GM21576 (cell line): ENCODE measurements around the gene MRPS17.
"Not testable (repeated sequence)": the region's sequence is repeated elsewhere in the genome, so short reads cannot be mapped to it uniquely, and the experiment has no call there.

Experiments used
- ATAC-seq: cut with Tn5 transposase; IDR thresholded peaks from one replicate; pipeline ENCODE4 v1.9.1; 2021; ENCODE audit warnings: mild to moderate bottlenecking, moderate library complexity; ENCODE audit not compliant: unreplicated experiment

The MRPS17 gene

DNA sequence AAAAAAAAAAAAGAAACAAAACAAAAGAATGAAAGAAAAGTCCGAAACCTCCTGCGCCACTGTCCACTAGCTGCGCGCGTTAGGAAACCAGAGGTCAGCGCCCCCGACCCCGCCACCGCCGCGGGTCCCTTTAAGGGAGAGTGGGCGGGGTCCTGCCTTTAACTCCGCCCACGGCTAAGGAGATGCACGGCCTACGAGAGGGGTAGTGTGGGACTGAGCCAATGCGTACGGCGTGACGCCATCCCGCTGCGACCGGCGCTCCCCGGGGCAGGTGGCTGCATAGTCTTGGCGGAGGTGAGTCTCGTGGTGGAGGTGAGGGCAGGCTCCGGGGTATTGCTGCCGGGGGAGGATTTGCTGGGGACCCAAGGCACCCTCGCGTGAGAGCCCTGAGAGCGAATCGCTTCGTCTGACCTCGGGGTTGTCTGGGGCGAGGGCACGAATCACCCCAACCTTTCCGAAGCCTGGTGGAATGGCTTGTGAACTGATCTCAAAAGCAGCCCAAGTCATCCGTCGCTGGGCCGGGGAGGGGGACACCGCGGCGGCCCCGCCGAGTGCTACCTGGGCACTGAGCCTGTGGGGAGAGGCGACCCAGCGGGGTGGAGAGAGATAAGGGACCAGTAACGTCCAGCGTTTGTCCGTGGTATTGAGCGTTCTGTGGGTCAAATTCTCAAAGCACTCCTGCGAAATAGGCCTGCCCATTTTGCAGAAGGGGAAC is at the start of gene MRPS17:
TSS of gene MRPS17 (plus strand) at position 241 of the 715 bp plus-strand sequence. CDS start 1,319 bp downstream, outside the sequence.
- peak; percentile 100 for ATAC-seq

- peak; percentile 97 for ATAC-seq
Measured at GRCh38 chr7:55903985-55904759, 47.5 kb upstream of the MRPS17 start.

DNA sequence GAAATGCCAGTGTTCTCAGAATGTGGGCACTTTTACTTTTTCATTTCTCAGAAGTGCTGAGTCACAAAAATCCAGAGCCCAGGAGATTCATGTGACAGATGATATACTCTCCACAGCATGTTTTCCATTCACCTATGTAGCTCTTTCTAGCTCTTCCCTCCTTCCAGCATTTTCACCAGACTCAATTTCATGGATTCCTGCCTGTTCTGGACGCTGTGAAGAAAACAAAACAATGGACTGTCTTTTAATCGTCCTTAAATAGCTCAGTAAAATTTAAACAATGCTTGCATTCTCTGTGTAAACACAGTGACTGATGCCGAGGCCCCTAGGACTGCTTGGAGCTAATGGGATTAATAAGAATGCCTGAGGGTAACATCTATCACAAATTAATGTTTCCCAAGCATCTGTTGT is 38.9 kb upstream of the MRPS17 start:
- no peak for ATAC-seq

DNA sequence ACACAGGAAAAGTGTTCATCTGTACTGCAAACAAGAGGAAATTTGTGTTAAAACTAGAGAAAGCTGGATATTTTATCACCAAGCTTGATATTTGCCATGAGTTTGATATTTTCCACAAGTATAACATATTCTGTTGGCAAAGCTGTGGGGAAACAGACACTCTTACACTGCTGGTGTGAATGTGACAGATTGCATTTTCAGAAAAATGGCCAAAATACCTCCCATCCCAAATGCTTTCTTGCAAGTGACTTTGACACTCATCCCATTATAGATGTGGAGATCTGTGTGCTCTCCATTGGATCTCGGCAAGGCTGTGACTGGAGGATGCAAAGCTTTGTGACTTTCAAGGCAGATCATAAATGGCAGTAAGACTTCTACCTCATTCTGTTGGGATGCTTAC is 33.9 kb upstream of the MRPS17 start:
- no peak for ATAC-seq

- ATAC-seq = no peak
Measured at GRCh38 chr7:55928006-55928767, 23.5 kb upstream of the MRPS17 start.

DNA sequence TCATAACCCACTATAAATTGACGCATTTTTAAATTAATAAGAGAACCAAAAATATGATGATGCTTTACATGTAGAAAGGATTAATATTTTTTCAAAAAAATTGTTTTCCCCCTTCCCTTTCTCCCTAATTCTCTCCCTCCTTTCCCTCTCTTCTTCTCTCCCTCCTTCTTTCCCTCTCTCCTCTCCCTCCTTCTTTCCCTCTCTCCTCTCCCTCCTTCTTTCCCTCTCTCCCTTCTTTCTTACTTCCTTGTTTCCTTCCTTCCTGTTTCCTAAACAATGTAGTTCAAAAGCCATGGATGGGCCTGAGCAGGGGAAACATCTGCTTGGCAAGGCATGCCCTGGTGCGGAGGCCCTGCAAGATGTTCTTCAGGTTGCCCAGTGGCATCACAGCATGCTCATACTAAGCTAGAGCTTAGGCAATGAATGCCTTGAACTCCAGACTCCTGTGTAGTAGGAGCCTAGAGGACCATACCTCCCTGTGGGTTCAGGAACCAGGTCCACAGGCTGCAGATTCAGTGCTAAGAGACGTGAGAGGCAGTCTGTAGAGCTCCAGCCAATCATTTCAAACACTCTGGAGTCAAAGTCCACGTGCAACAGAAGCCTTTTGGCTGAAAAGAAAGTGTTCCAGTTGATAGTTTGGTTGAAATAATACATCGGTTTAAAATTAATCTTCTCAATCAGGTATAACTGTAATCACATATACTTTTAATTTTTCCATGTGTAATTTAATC is 20.1 kb upstream of the MRPS17 start:
- ATAC-seq = no peak

DNA sequence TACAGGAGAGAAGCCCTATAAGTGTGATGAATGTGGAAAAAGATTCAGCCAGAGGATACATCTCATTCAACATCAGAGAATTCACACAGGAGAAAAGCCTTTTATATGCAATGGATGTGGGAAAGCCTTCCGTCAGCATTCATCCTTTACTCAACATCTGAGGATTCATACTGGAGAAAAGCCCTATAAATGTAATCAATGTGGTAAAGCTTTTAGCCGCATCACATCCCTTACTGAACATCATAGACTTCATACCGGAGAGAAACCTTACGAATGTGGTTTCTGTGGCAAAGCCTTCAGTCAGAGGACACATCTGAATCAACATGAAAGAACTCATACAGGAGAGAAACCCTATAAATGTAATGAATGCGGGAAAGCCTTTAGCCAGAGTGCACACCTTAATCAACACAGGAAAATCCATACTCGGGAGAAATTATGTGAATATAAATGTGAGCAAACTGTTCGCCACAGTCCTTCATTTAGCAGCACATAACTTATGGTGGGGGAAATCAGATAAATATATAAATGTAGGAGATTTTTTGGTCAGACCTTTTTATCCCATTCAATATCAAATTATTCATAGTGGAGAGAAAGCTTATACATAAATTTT is 12.1 kb upstream of the MRPS17 start:
- ATAC-seq = no peak

GRCh38 chr7:55946545-55946944 is 5.1 kb upstream of the MRPS17 start:
- no peak for ATAC-seq

GRCh38 chr7:55952352-55952671 is 635 bp downstream of the MRPS17 start:
- not testable (repeated sequence) for ATAC-seq

DNA sequence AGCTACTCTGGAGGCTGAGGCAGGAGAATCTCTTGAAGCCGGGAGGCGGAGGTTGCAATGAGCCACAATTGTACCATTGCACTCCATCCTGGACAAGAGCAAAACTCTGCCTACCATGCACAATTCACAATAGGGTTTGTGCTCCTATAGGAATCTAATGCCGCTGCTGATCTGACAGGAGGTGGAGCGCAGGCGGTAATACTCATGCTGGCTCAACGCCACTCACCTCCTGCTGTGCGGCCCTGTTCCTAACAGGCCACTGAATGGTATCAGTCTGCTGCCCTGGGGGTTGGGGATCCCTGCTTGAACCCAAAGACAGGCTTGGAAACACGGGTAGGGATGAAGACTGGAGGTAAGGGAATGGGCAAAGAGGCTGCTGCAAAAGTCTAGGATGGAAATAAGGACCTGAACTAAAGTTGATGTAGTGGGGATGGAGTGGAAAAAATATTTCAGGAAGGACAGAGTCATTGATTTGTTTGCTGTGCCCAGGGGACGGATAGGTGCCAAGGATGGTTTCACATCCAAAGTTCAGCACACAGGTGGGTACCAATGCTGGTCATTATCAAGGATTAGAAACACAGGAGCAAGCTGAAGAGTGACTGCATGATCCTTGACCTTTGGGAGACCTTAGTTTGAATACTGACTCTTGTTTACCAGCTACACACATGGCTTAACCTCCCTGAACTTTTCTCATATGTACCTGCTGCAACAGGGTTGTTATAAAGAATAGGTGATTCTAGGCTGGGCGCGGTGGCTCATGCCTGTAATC is 2.2 kb downstream of the MRPS17 start:
- ATAC-seq = no peak

DNA sequence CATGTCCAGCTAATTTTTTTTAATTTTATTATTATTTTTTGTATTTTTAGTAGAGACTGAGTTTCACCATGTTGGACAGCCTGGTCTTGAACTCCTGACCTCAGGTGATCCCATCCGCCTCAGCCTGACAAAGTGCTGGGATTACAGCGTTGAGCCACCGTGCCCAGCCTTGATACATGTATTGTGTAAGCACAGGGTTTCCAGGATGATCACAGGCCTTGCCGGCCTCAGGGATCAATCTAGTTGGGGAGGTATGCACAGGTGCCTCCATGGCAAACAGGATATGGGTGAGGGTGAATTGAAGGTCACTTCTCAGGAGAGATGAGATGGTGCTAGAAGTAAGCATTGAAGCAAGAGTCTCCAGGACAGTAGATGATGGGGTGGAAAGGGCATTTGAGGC is 5.5 kb downstream of the MRPS17 start:
- no peak for ATAC-seq

DNA sequence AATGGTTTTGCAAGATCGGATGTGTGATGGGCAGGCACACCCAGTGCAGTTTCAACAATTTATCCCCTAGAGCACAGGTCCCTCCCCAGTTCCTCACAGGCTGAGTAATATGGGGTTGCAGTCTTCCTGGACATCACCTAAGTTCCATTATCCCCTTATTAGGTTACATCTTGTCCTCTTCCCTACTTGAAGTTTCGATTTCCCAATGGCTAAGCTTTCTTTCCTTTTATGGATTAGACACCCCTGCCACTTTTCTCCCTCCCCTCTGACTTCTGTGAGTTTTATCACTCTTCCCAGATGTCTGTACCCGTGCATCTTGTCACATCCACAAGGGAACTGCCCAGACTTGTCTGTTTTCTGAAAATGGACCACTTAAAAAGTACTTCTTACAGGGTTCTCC is 10.3 kb downstream of the MRPS17 start:
- ATAC-seq = no peak

GRCh38 chr7:55963584-55964168 is 12.0 kb downstream of the MRPS17 start:
- ATAC-seq = no peak

DNA sequence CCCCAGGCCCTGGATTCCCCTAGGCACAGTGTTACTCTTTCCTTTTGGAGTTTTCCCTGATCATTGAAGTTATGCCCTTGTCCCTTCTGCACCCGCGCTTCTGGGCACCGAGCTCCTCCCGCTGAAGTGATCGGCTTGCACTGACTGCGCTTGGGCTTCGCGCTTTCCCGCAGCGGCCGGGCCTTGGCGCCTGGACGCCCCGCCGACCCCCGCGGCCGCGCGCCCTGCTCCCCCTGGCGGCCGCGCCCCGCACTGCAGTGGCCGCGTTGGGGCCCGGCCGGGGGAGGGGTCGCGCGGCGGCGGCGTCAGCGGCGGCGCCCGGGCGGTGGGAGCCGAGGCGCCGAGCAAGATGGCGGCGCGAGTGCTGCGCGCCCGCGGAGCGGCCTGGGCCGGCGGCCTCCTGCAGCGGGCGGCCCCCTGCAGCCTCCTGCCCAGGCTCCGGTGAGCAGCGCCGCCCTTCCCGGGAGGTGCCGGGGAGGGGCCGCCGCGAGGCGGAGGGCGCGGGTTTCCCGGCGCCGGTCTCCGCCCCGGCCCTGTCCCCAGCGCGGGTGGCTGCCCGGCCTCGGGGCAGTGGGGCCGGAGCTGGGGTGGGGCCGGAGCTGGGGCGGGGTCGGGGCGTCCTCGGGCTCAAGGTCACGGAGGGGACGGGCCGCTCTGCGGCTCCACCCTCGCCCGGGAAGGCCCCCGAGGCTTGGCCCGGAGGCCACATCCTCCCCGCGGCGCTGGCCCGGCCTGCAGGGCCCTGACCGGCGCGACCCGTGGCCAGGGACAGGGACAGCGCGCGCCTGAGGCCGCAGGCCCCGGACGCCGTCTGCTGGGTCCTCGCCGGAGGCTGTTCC is 12.8 kb downstream of the MRPS17 start, which contains the start of gene NIPSNAP2:
TSS of gene NIPSNAP2 (plus strand) at position 325 of the 839 bp plus-strand sequence. CDS start at position 350, 25 bp downstream.
- ATAC-seq = peak; percentile 72

- ATAC-seq = no peak
Measured at GRCh38 chr7:55965100-55965470, 13.4 kb downstream of the MRPS17 start.

DNA sequence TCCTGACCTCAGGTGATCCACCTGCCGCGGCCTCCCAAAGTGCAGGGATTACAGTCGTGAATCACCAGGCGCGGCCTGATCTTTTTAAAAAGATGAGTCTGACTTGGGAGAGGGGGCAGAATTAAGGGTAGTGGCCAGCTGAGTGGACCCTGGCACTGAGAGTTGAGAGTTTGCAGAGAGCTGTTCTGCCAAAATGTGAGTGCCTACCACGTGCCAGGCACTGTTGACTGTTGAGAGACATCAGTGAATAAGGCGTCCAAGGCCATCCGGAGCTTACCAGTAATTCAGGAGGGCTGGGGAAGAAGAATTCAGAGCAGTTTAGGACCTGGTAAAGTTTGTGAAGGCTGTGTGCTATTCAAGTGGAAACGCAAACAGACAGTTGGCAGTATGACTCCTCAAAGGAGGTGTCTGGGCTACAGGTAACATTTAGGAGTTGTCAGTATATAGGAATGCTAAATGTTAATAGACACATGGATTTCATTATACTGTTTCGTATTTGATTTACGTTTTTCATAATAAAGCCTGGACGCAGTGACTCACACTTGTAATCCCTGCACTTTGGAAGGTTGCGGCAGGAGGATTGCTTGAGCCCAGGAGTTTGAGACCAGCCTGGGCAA is 14.2 kb downstream of the MRPS17 start:
- ATAC-seq = no peak

DNA sequence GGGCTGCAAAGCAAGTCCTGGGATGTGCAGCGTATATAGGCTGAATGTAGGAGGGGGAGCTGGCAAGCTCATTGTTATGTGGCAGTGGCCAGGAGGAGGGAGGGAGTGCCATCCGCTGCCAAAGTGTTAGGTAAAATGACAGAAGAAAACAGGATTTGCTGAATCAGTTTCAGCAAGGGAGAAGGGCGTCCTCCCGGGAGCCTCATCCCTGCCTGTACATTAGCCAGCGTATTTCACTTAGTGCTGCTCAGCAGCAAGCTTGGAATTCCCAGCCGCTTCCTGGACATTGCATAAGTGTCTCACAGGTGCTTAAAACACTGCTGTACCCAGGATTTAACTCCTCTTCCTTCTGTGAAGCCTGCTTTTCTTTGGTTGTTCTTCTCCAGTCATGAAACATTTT is 15.2 kb downstream of the MRPS17 start:
- ATAC-seq = no peak

DNA sequence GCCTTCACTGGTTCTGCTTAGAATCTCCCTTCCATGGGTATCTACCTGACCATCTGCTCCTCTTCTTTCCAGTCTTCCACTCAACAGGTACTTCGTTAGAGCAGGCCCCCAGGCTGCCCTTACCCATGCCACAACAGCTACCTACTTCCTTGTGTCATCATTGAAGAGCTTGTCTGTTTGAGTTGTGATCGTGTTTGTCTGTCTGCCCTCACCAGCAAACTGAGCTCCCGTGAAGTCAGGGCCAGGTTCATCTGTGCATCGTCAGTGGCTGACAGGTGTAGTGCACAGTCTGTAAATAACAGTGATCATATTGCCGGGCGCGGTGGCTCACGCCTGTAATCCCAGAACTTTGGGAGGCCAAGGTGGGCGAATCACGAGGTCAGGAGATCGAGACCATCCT is 17.7 kb downstream of the MRPS17 start:
- ATAC-seq = no peak
